GM18511 (cell line): ENCODE measurements around the gene RHBDL1.
A peak's percentile ranks its signal among the peaks of the same experiment; 100 is the strongest.
"Not testable (repeated sequence)": the region's sequence is repeated elsewhere in the genome, so short reads cannot be mapped to it uniquely, and the experiment has no call there.

Experiments used
- ATAC-seq: cut with Tn5 transposase; IDR thresholded peaks from one replicate; pipeline ENCODE4 v1.9.1; 2021; ENCODE audit warnings: mild to moderate bottlenecking, moderate library complexity; ENCODE audit not compliant: unreplicated experiment

The RHBDL1 gene

DNA sequence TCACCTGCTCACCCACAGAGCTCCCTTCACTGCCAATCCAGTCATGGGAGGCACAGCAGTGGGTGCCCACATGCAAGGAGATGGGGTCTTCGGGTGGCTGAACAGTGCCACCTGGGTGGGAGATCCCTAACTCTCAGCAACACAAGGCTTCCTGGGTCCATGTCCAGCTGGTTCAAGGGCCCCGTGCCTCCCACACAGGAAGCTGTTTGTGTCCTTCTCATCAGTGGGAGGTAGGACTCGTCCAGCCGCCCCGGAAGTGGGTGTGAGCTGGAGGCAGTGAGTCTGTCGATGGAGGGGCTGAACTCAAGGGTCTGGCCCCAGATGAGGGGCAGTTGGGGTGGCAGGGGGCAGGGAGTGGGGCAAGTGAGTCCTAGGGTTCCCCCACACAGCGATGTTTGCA lies 28.6 kb downstream of the RHBDL1 start:
- ATAC-seq = no peak

DNA sequence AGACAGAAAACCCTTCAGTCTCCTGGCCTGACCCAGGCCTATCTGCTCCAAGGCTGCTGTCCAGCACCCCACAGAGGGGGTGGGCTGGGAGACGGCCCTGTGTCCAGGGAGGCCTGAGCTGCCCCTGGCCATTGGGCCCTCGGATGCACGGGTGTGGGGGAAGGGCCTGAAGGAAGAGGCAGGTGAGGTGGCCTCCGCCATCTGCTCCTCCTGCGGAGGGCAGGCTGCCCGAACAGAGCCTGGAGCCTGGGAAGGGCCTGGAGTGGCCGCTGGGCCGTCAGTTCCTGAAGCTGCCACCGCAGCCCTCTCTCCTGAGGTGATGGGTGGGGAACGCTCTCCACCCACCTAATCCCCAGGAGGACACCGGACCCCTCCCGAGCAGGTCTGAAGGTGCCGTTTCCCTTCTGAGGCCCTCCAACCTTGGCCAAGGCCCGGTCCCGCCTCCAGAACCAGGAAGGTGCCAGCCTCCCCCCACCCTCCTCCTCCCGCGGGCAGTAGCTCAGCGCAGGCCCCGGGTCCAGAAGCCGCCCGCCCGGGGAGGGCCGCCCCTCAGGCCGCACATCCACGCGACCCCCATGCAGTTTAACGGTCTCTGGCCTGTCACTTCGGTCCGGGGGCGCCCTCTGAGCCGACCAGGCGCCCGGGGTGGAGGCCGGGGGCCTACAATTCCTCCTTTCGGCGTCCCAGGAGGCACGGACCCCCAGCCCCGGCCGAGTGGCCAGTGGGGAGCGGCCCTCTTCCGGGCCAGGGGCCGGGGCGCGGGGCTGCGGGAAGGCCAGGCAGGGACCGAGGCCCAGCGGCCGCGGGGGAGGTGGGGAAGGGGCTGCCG lies 29.3 kb downstream of the RHBDL1 start:
- no peak for ATAC-seq

DNA sequence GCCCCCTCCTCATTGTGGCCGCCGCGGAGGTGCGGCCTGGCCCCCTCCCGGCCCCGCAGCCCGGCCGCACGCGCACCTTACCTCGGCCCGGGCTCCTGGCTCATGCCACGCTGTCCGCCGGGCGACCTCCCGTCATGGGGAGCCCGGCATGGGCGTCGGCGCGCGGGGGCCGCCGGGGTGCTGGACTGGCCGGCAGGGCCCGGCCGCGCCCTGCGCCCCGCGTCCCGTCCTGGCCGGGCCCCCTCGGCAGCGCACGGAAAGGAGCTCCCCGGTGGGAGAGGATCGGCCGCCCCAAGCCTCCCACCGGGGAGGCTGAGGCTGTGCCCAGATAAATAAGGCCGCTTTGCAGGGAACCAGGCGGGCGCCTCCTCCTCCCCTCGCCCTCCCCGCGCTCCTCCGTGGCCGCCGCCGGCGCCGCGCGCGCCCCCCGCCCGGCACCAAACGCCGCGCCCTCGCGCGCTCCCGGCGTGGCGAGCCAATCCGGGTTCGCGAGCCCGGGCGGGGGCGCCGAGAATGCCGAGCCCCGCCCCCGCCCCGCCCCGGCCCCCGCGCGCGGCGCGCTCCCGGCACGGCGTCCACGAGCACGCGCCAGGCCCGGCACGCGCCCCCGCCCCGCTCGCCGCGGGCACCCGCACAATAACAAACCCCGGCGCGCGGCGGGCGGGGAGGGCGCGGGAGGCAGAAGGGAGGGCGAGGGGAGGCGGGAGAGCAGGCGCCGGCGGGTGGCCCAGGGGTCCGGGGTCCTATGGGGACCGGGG lies 30.1 kb downstream of the RHBDL1 start, which contains the start of gene FBXL16:
TSS of gene FBXL16 (minus strand) at position 371 of the 758 bp plus-strand sequence. CDS start 8,396 bp downstream, outside the sequence.
- no peak for ATAC-seq

DNA sequence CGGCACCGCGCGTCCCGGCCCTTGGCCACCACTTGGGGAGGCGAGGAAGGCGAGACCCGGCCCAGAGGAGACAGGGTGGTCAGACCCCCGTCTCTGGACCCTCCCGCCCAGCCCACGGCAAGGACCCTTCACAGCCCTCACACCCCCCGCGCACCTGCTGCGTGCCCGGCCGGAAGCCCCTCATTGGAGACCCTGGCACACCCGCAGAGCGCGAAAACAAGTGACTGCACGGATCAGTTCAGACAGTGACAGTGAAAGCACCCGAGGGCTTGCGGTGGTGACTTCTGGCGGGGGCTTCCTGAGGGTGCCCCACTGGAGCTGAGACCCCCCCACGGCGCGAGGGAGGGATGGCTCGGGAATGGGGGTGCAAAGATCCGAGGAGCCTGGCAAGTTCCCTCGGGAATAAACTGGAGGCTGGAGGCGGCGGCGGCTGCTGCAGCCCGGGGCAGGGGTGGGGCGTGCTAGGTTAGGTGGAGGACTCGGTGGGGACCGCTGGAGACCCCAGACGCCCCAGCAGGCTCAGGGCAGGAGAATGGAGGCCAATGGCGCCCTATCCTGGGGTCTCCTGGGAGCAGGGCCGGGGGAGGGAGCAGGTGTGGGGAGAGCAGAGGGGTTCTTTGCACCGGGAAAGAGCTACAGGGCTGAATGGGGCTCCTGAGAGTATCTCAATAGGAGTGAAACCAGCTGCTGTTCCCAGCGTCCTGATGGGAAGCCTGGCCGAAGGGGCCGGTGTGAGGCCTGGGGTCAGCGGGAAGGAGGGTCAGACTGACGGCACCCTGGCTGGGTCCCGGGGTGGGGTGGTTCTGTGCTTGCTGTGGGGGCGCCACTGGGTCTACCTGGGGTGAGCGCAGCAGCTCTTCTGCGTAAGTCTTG lies 31.0 kb downstream of the RHBDL1 start:
- ATAC-seq = no peak

DNA sequence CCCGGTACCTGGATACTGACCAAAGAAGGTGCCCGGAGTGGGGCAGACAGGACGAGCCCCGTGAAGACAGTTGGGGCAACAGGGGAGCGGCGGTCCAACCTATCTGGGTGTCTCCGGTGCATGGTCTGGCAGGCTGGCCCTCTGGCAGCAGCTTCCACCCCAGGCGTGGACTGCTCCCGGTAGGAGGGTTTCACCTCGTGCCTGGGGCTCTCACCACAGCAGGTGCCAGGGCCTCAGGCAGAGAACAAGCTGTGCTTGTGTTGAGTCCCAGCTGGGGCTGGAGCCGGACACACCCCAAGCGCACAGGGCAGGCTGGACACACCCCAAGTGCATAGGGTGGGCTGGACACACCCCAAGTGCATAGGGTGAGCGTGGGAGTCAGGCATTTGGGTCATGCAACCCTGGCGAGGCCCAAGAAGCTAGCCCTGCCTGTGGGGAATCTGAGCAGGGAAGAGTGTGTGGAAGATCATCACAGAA lies 31.6 kb downstream of the RHBDL1 start:
- no peak for ATAC-seq

DNA sequence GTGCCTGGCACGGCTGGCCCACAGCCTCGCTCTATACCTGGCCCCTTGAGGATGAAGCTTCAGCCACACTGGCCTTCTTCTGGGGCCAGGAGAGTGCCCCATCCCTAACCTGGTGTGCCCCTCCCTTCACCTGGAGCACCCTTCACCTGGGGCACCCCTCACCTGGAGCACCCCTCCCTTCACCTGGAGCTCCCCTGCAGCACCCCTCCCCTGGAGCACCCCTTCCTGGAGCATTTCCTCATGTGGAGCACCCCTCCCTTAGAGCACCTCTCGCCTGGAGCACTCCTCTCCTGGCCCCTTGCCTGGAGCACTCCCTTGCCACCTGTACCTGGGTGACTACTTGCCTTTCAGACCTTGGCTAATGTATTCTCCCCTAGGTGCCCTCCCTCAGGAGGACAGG lies 32.5 kb downstream of the RHBDL1 start:
- no peak for ATAC-seq

DNA sequence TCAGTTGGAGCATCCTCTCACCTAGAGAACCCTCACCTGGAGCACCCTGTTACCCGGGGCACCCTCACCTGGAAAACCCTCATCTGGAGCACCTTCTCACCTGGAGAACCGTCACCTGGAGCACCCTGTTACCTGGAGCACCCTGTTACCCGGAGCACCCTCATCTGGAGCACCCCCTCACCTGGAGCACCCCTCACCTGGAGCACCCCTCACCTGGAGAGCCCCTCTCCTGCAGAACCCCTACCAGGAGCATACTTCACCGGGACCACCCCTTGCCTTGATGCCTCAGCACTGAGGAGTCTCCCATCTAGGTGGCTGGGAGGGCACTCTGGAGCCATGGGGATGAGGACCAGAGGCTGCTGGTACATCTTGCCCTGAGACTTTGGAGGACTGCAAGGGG lies 33.5 kb downstream of the RHBDL1 start:
- ATAC-seq = no peak

DNA sequence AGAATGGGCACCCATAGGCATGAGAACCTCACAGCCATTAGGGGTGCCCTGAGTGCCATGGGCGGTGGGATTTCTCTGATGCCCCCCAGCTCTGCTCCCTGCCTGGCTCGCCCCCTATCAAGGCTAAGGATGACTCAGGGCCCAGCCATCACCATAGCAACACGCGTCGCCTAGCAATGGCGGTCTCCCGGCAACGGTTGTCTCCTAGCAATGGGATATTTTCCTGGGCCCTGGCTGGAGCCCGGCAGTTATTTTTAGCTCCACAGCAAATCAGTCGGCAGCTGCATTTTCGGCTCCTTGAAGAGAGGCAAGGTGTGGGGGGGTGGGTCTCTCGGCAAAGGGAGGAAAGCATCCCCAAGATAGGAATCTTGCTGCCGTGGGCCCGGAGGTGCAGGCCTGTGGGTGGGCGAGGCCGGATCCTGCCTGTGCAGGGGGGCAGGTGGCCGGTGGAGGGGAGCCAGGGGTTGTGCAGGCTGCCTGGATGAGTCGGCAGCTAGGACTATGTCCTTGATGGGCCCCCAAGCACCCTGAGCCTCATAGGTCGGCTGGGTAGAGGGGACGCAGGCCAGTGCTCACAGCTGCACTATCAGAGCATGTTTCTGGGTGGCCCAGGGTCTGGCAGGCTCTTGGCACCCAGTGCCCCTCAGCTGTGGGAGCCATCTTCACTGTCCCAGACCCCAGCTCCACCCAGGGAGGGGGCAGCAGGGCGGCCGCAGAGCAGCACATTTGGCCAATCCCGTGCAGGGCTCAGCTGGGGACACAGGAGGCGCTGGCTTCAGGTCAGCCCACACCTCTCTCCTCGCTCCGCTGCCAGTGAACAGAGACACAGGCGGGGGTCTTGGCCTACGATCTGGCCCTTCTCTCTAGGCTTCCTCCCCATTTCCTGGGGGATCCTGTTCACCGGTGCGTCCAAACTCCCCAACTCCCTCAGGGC lies 34.4 kb downstream of the RHBDL1 start:
- ATAC-seq = no peak

DNA sequence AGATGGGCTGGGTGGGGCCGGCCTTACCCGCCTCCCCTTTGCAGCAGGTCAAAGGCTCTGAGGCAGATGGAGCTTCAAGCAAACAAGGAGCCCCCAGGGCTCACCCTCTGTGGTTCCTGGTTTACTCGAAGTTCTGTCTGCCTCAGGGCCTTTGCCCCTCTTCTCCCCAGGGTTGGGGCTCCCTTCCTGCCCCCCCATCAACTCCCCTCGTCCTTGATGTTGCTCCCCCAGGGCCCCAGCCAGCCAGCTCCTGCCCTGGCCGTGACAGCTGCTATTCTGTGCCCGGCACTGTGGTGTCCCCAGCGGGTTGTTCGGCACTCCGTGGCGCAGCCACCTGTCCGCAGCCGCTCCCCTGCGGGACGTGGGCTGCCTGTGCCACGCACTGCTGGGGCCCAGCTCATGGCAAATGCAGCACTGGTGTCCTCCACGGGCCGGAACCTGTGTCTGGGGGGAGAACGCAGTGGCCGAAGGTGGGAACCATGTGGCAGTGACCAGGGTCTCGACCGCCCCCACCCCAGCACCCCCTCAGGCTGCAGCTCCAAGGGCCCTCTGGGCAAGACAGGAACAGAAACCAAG lies 35.1 kb downstream of the RHBDL1 start:
- no peak for ATAC-seq

DNA sequence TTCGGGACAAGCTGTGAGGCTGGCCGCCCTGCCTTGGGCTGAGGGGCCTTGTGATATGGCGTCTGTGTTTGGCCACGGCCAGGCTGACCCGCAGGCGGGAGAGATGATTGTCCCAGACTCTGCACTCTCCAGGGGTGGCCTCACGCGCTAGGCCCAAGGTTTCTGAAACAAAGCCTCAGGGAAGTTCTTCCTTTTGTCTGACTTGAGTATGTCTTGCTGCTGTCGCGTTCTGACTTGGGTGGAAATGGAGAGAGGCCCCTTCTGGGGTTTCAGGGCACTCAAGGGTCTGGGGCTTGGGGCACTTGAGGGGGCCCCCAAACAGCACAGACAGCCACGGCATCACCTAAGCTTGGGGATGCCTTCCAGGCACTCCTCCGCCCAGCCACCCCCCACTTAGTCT lies 35.6 kb downstream of the RHBDL1 start:
- no peak for ATAC-seq

DNA sequence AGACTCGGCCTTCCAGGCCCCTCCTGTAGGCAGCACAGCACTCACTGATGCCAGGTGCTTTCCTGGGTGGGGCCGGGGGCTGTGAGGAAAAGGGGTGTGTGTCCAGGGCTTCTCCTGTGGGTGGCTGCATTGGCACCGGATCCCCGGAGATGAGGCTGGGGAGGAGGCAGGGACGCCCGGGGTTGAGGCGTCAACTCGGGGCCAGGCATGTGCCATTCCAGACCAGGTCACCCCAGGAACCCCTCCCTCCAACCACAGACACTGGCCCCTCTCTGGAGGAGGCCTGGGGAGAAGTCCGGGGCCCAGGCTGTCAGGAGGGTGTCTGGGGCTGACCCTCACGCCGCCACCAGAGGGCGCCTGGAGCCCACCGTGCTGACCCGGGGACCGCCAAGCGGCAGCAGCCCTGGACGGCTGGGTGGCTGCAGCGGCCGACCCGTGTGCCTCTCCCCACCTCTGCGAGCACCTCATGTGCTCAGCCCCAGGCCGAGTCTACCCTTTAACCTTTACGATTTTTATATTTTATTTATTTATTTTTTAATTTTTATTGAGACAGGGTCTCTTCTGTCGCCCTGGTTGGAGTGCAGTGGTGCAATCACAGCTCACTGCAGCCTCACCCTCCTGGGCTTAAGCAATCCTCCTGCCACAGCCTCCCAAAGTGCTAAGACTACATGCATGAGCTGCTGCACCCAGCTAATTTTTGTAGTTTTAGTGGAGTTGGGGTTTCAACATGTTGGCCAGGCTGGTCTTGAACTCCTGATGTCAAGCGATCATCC lies 36.3 kb downstream of the RHBDL1 start:
- ATAC-seq = no peak

DNA sequence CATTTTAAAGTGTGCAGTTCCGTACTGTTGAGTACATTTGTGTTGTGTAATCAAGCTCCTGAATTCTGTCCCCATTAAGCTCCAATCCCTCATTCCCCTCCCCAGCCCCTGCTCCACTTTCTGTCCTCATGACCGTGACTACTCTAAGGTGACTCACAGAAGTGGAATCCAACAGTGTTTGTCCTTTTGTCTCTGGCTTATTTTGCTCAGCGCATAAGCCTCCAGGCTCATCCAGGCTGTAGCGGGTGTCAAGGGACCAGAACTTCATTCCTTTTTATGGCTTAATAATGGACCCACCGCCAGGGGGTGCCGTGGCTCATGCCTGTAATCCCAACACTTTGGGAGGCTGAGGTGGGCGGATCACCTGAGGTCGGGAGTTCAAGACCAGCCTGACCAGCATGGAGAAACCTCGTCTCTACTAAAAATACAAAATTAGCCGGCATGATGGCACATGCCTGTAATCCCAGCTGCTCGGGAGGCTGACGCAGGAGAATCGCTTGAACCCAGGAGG lies 37.3 kb downstream of the RHBDL1 start:
- ATAC-seq = not testable (repeated sequence)

DNA sequence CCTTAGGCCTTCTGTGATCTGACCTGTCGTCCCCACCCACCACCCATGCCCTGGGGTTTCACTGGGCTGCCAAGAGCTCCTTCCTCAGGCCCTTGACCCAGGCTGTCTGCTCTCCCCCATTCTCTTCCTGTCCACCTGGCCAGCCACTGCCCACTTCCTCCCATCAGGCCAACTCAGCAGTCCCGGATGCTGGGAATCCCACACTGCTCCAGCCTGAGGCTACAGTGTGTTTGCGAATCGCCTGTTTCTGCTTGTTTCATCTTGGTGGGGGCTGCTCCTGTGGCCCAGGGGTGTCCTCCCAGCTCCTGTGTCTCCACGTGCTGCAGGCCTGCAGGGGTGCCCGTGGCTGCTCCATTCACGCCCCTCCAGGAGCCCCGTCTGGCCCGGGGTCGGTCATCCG lies 38.6 kb downstream of the RHBDL1 start:
- ATAC-seq = no peak

DNA sequence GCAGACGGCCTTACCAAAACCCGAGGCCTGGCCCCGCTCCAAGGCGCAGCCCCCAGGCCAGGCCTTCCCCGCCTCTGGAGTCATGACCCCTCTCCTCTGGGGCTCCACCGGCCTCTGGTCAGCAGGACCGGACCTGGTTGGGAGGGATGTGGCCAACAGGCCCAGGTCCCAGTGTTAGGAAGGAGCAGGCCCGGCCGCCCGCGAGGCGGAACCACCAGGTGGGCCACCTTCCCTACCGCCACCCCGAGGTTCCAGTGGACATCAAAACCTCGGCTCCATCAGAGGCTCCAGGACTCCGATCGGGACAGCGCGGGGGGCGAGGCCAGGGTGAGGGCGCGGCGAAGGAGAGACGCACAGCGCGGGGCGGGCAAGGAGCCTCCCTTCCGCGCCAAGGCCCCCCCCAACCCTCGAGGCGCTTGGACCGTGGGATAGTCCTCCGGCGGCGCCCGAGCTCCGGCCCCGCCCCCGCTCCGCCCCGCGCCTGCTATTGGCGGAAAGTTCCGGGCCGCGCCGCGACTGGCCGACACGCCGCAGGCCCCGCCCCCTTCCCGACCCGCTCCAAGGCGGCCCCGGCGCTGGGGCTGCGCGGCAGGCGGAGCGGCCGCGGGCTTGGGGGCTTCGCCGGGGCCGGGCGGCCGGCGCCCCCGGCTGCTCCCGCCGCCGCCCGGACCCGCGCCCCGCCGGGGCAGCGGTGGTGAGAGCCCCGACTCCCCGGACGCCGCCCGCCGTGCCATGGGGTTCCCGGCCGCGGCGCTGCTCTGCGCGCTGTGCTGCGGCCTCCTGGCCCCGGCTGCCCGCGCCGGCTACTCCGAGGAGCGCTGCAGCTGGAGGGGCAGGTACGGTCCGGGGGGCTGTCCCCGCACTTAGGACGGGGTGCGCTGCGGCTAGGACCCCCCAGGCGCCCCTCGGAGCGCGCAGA lies 39.3 kb downstream of the RHBDL1 start, which contains the start of gene METRN:
TSS of gene METRN (plus strand) at position 561 of the 919 bp plus-strand sequence. CDS start at position 733, 172 bp downstream.
- ATAC-seq = peak; percentile 79

DNA sequence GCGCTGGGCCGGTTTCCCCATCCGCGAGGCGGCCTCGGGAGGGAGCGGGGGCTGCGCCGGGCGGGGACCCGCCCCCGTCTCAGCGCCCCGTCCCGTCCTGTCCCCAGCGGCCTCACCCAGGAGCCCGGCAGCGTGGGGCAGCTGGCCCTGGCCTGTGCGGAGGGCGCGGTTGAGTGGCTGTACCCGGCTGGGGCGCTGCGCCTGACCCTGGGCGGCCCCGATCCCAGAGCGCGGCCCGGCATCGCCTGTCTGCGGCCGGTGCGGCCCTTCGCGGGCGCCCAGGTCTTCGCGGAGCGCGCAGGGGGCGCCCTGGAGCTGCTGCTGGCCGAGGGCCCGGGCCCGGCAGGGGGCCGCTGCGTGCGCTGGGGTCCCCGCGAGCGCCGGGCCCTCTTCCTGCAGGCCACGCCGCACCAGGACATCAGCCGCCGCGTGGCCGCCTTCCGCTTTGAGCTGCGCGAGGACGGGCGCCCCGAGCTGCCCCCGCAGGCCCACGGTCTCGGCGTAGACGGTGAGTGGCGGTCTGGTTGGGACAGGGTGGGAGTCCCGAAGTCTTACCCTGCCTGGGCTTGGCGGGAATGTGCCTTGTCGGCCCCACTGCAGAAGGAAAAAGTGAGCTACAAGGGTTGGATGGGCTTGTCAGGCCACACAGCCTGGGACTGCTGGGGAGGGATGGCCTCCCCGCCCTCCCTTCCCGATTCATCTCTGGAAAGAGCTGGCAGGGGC lies 40.2 kb downstream of the RHBDL1 start:
- no peak for ATAC-seq

DNA sequence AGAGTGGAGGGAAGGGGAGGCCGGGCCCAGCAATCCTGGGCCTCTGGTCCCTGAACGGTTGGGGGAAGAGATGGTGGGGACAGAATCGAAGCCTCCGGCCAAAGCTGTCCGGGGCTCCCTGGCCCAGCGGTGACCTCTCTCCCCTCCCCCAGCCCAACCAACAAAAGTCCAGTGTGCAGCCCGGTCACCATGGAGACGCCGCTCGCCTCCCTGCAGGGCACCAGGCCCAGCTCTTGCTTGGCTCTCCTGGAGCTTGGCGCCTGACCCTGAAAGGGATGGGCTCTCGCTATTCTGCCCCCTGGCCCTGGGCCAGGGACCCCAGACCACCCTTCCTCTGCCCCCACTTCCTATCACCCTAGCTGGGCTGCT lies 40.7 kb downstream of the RHBDL1 start:
- ATAC-seq = no peak
